Lung (tissue), 12 donors: ENCODE measurements around the gene UBASH3B. TPM values are rescaled to one million over a fixed set of nuclear protein-coding genes. Genes with fewer than 3 reads are reported as not detected.

Source experiments
- ATAC-seq: fragments of 200-7000 bp; cut with Tn5 transposase; one replicate; pipeline ENCODE4 v1.9.1; 2020; ENCODE audit warnings: moderate number of reproducible peaks; ENCODE audit not compliant: insufficient read depth, low FRiP score
- DNase-seq, 3 donors: peaks; one replicate each; pipeline ENCODE4 v3.0.0-alpha.2; 2013 to 2017
- H3K27ac ChIP-seq, 2 donors: one replicate each; pipeline ENCODE4 v1.5.1; 2013; ENCODE audit warnings: mild to moderate bottlenecking in 2 of 2, moderate library complexity in 2 of 2, control low read depth in 1 of 2, inconsistent platforms in 1 of 2, low read depth in 1 of 2, low read length in 1 of 2
- H3K27me3 ChIP-seq, 3 donors: one replicate each; pipeline ENCODE4 v1.5.1; 2013; ENCODE audit warnings: low read length in 2 of 3; ENCODE audit not compliant: control insufficient read depth in 3 of 3, insufficient read depth in 3 of 3
- H3K36me3 ChIP-seq, 4 donors: one replicate each; pipeline ENCODE4 v1.5.1; 2013; ENCODE audit warnings: low read length in 4 of 4, mild to moderate bottlenecking in 1 of 4, moderate library complexity in 1 of 4; ENCODE audit not compliant: control insufficient read depth in 4 of 4, insufficient read depth in 4 of 4
- H3K4me1 ChIP-seq, 5 donors: one replicate each; pipeline ENCODE4 v1.5.1; 2013; ENCODE audit warnings: low read length in 5 of 5, mild to moderate bottlenecking in 2 of 5, moderate library complexity in 1 of 5; ENCODE audit not compliant: control insufficient read depth in 5 of 5, insufficient read depth in 5 of 5
- H3K4me3 ChIP-seq: one replicate; pipeline ENCODE4 v1.5.1; 2013; ENCODE audit warnings: mild to moderate bottlenecking, control low read depth, moderate library complexity
- H3K9ac ChIP-seq, 2 donors: one replicate each; pipeline ENCODE4 v1.5.1; 2013; ENCODE audit warnings: low read length in 2 of 2, control low read depth in 1 of 2; ENCODE audit not compliant: insufficient read depth in 1 of 2
- H3K9me3 ChIP-seq, 4 donors: one replicate each; pipeline ENCODE4 v1.5.1; 2013; ENCODE audit warnings: low read length in 3 of 4, mild to moderate bottlenecking in 1 of 4, moderate library complexity in 1 of 4; ENCODE audit not compliant: control insufficient read depth in 4 of 4, insufficient read depth in 3 of 4
- CTCF ChIP-seq: IDR thresholded peaks from 2 replicates; pipeline ENCODE4 v1.5.1; 2012; ENCODE audit warnings: mild to moderate bottlenecking; ENCODE audit errors: control extremely low read depth, extremely low read depth
- WGBS, 2 donors: extraction: QIAGEN DNeasy Blood & Tissue Kit; methylation state at CpG; one replicate each; pipeline ENCODE4 v1.1.7; 2013; 5-methylcytosine and 5-hydroxymethylcytosine counted together
- polyA plus RNA-seq, 2 donors: library from polyadenylated mRNA; stranded (reverse); fragments of 200-250 nt; gene quantifications; one replicate each; pipeline ENCODE4 v1.2.1, GENCODE V29; 2013
- total RNA-seq, 2 donors: library from RNA; depleted of rRNA in 1 of 2; stranded (reverse); fragments of >200 nt in 1 of 2; gene quantifications; one replicate each; pipeline ENCODE4 v1.2.1, GENCODE V29; 2014 to 2021
- donor health status: control.
- donor health status: control.
- donor health status: Bipolar disorder and iron deficiency.
- donor health status: healthy.
- donor health status: DM: yes; HTN: yes; CAD: no.

The UBASH3B gene
- total and polyA plus RNA-seq, 4 donors: 5.8 to 51.2 (median 12.4) TPM

GRCh38 chr11:122690384-122690783, 34.9 kb downstream of the UBASH3B start:
- WGBS, 2 donors: 75 to 83% methylated on average over 7 of the region's 7 CpGs
- Histone ChIP-seq H3K4me3 (no peak overlapping the region), H3K27me3 (no peaks in the 10 kb centered on the region), H3K9me3 (no peaks in the 10 kb centered on the region), H3K4me1 (peaks cover 0 to 25% (median 2%) of the 10 kb centered on the region in 5 donors), H3K36me3 (no peaks in the 10 kb centered on the region), H3K27ac (peak overlapping the region in 1 of 2 donors; percentile 34), H3K9ac (peak overlapping the region in 1 of 2 donors; percentile 8)
- ATAC-seq: no peak
- no peak for TF ChIP-seq CTCF
- DNase-seq: peak; percentile 28 to 72 (median 47)

- WGBS, 2 donors: 46 to 57% methylated on average over 14 of the region's 14 CpGs
- no peak for ATAC-seq
These were observed 35.5 kb downstream of the UBASH3B start for GRCh38 chr11:122690801-122691548.

GRCh38 chr11:122691549-122692150, 36.1 kb downstream of the UBASH3B start:
- TF ChIP-seq CTCF: no peak
- H3K9ac ChIP-seq: no peak overlapping the region
- 68 to 84% methylated on average over 4 of the region's 4 CpGs for WGBS, 2 donors
- H3K9me3 ChIP-seq: no peaks in the 10 kb centered on the region
- H3K27ac ChIP-seq: peak overlapping the region; percentile 22 to 71
- DNase-seq (no peak), ATAC-seq (no peak)
- H3K4me3 ChIP-seq: no peak overlapping the region
- no peaks in the 10 kb centered on the region for H3K36me3 ChIP-seq
- no peaks in the 10 kb centered on the region for H3K27me3 ChIP-seq
- H3K4me1 ChIP-seq: peaks cover 0 to 25% (median 2%) of the 10 kb centered on the region in 5 donors

More at GRCh38 chr11:122690801-122691548, 35.5 kb downstream of the UBASH3B start:
- Histone ChIP-seq H3K4me1 (peaks cover 0 to 25% (median 2%) of the 10 kb centered on the region in 5 donors), H3K27ac (peak overlapping the region; percentile 22 to 34), H3K9me3 (no peaks in the 10 kb centered on the region), H3K9ac (peak overlapping the region in 1 of 2 donors; percentile 8), H3K27me3 (no peaks in the 10 kb centered on the region), H3K36me3 (no peaks in the 10 kb centered on the region), H3K4me3 (no peak overlapping the region)
- no peak for TF ChIP-seq CTCF
- peak; percentile 58 to 95 (median 88) for DNase-seq
